GM13976 (cell line): Measurements from ENCODE around the gene MIGA2.

Experiments
- DNase-seq: peaks from one replicate; pipeline ENCODE4 v3.0.0; 2012; ENCODE audit warnings: low spot score
- in situ Hi-C: fragments of 300-500 bp; cut with MboI; formaldehyde crosslinking; loops from one replicate; pipeline ENCODE4 v1.12.0; 2022; ENCODE audit warnings: low sequenced_read_pairs, mixed read lengths, inconsistent platforms; ENCODE audit not compliant: unreplicated experiment
- TF ChIP-seq, protein P1 (sequence below): IDR thresholded peaks from 2 replicates; pipeline ENCODE4 v1.5.1; 2012; ENCODE audit warnings: borderline replicate concordance, mild to moderate bottlenecking; ENCODE audit not compliant: insufficient read depth; ENCODE audit errors: extremely low read depth, missing control alignments, control extremely low read depth

Gene MIGA2

DNA sequence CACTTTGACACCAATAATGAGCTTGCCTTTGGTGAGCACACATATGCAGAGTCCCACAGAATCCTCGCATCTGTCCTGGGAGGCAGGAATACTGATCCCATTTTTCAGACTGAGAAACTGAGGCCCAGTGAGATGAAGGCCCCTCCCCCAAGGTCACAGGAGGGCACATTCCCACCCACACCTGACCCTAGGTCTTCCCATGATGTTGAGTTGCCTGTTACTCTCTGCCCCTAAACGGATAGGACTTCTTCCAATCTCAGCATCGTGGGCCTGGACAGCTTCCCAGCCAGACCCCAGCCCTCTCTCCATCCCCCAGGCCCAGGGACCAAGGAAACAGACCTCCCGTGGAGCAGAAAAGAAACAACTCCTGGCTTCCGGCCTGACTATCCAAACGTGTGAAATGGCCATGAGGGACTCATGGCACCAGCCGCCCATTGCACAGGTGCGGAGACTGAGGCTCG, 9.2 kb upstream of the MIGA2 start:
- TF ChIP-seq, protein P1, sequence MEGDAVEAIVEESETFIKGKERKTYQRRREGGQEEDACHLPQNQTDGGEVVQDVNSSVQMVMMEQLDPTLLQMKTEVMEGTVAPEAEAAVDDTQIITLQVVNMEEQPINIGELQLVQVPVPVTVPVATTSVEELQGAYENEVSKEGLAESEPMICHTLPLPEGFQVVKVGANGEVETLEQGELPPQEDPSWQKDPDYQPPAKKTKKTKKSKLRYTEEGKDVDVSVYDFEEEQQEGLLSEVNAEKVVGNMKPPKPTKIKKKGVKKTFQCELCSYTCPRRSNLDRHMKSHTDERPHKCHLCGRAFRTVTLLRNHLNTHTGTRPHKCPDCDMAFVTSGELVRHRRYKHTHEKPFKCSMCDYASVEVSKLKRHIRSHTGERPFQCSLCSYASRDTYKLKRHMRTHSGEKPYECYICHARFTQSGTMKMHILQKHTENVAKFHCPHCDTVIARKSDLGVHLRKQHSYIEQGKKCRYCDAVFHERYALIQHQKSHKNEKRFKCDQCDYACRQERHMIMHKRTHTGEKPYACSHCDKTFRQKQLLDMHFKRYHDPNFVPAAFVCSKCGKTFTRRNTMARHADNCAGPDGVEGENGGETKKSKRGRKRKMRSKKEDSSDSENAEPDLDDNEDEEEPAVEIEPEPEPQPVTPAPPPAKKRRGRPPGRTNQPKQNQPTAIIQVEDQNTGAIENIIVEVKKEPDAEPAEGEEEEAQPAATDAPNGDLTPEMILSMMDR: no peak
- in situ Hi-C loops: no loop called here
- no peak for DNase-seq

DNA sequence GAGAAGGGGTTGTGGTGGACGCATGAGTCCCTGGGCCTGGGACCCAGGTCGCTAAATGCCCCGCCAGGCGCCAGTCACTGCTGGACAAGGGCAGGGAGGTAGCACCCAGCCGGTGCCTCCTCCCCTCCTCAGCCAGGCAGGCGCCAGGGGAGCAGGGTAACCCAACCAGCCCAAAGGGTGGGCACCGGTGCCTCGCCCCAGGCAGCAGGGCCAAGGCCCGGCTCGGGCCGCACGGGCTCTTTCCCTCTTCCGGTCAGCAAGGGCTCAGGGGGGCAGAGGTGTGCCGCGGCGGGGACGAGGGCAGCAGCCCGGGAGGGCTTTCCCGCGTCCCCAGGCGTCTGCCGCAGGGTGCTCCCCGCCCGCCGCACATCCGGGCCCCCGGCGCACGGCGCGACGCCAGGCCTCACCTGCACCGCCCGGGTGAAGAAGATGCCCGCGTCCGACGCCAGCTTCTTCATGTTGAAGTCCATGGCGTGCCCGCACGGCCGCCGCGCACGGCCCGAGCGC, 8.7 kb upstream of the MIGA2 start:
- TF ChIP-seq, protein P1: no peak
- in situ Hi-C loops: no loop called here
- peak; percentile 60 for DNase-seq

DNA sequence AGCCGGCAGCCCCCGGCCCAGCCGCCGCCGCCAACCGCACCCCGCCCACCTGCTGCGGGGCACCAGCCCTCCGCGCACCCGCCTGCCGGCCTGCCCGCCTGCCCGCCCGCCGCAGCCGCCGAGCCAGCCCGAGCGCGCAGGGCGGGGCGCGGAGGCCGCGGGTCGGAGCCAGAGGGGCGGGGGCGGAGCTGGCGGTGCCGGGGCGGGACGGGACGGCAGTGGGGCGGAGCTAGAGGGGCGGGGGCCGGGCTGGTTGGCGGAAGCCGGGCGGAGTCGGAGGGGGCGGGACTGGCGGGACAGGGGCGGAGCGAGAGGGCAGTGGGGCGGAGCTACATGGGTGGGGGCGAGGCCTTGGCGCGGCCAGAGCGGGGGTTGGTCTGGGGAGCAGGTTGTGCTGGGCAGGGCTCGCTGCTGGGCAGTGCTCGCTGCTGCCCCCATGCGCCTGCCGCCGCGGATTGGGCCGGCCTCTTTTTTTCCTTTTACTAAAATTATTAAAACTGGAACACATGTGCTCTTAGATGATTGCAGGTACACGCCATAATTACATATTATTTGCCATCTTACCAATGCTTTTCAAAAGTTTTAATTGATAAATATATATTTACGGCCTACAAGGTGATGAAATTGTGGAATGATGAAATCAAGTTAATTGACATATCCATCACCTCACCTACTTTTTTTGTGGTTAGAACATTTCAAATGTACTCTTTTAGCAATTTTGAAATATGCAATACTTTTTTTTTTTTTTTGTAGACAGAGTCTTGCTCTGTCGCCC, 8.0 kb upstream of the MIGA2 start, which contains the start of gene SH3GLB2:
Gene SH3GLB2, minus strand, starts transcription at position 140 of the 775 bp plus-strand sequence. CDS start 177 bp downstream, outside the sequence.
- in situ Hi-C loops: no loop called here
- TF ChIP-seq, protein P1: peak; percentile 82
- DNase-seq: peak; percentile 99

DNA sequence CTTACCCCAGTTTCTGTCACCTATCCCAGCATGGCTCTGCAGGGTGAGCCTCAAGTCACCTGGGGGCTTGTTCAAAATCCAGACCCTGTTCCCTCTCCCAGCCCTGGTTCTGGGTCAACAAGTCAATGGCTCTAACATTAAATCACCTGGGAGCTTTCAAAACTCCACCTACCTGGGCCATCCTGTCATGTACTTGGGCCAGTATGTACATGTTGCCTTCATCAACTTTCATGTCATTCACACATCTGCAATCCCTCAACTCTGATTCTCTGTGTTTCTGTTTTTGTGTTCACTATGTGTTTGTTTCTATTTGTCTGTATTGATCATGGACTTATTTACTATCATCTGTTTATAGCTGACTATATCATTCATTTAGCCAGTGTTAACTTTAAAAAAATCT, 6.2 kb upstream of the MIGA2 start:
- TF ChIP-seq, protein P1: no peak
- in situ Hi-C loops: no loop called here
- no peak for DNase-seq

DNA sequence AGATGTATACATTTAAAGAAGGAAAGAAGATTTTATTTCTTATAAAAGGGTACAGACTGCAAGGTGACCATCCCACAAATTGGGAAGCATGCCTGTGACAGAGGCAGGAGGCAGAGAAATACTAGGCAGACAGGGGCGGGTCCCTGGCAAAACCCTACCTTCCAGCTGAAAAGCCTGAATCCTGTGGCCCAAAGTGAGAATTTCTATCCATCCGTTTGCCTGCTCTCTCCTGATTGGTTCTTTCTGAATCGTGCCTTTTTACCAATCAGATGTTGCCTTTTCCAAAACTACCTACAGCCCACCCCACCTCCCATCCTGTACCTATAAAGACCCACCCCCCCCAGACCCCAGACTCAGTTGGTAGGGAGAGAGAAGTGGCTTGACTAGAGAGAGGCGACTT, 4.9 kb upstream of the MIGA2 start:
- in situ Hi-C loops: no loop called here
- TF ChIP-seq, protein P1: no peak
- DNase-seq: no peak

DNA sequence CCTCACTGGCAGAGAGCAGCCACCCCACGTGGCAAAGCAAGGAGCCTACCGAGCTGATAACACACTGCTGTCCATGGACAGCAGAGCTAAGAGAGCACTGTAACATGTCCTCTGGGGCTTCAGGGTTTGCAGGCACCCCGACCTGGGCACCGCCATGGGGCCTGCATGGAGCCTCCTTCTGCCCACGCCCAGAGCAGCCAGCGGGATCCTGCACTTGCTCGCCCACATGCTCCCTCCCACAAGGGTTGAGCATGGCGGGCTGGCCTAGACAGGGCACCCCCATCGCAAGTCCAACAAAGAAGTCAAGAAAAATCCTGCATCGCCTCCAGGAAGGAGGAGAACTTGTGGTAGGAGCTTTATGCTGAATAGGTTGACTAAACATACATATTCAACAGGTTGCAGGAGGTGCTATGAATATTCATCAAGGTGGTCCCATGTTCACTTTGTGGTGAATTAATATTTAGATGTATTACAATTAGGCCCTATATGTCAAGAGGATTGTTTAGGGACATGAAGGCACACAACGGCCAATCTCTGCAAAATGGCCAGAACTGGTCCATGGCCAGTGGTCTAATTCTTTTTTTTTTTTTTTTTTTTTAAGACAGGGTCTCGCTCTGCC, 3.8 kb upstream of the MIGA2 start:
- in situ Hi-C loops: no loop called here
- TF ChIP-seq, protein P1: no peak
- DNase-seq: no peak
